ENCODE results near the gene DPYSL4. TPM values are rescaled to one million over a fixed set of nuclear protein-coding genes. Genes with fewer than 3 reads are reported as not detected.

DPYSL4 gene
- total and polyA plus RNA-seq, 3 experiments from 2014 or later = 3.2 to 3.3 TPM; not detected in 1

DNA sequence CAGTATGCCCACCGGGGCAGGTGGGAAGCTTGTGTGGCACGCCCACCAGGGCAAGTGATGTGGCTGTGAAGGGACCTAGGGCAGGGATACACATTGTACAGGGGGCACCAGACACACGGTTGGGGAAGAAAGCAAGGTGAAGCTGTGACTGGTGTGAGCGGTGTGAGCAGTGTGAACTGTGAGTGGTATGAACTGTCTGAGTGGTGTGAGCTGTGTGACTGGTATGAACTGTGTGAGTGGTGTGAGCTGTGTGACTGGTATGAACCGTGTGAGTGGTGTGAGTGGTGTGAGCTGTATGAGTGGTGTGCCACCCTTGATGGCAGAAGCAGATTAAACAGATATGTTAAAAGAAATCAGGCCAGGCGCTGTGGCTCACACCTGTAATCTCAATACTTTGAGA is 48.1 kb downstream of the DPYSL4 start:
- H3K36me3 ChIP-seq (ENCODE audit: insufficient read depth, low read length) = no peaks in the 10 kb centered on the region
- H3K27me3 ChIP-seq (ENCODE audit: insufficient read depth, low read length, poor library complexity, severe bottlenecking) = no peaks in the 10 kb centered on the region
- H3K27ac Mint-ChIP-seq = no peak overlapping the region
- H3K27me3 Mint-ChIP-seq = peaks cover 0 to 3% of the 10 kb centered on the region in 2 donors
- H3K4me1 ChIP-seq (ENCODE audit: insufficient read depth, low read length) = peaks cover 6% of the 10 kb centered on the region
- ChIA-PET POLR2A (no interaction called here), CTCF (no interaction called here)
- H3K4me3 ChIP-seq (ENCODE audit: low read length) = no peak overlapping the region
- H3K9me3 Mint-ChIP-seq = no peaks in the 10 kb centered on the region
- no peak overlapping the region for H3K27ac ChIP-seq (ENCODE audit: low read depth, low read length)
- H3K36me3 Mint-ChIP-seq = peaks cover 0 to 4% (median 0%) of the 10 kb centered on the region in 3 donors
- no peak overlapping the region for H3K4me3 Mint-ChIP-seq
- no peak for DNase-seq
- H3K4me1 Mint-ChIP-seq = peaks cover 4 to 21% (median 17%) of the 10 kb centered on the region in 3 donors
- H3K9me3 ChIP-seq (ENCODE audit: low read length) = no peaks in the 10 kb centered on the region

DNA sequence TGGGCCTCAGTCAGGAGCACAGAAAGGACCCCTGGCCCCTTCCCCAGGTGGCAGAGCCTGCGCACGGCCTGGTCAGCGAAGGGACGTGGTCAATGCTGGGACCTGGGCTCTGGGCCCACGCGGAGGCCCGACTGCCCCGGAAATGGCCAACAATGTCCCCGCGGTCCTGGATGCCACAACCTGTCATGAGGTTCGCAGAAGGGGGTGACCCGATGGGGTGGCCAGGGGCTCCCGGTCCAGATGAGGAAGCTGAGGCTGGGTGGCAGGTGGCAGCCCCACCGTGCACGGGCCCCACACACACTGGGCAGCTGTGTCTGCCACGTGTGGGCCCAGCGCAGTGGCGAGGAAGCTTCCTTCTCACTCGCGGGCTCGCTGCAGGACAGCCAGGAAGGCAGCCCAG is 49.4 kb downstream of the DPYSL4 start:
- Histone ChIP-seq H3K9me3 (ENCODE audit: low read length) (no peaks in the 10 kb centered on the region), H3K27me3 (ENCODE audit: insufficient read depth, low read length, poor library complexity, severe bottlenecking) (no peaks in the 10 kb centered on the region), H3K36me3 (ENCODE audit: insufficient read depth, low read length) (no peaks in the 10 kb centered on the region), H3K27ac (ENCODE audit: low read depth, low read length) (no peak overlapping the region), H3K4me3 (ENCODE audit: low read length) (no peak overlapping the region), H3K4me1 (ENCODE audit: insufficient read depth, low read length) (peaks cover 6% of the 10 kb centered on the region)
- Mint-ChIP-seq H3K27me3 (peaks cover 0 to 3% of the 10 kb centered on the region in 2 donors), H3K4me1 (peaks cover 3 to 14% (median 13%) of the 10 kb centered on the region in 3 donors), H3K36me3 (peaks cover 0 to 4% (median 0%) of the 10 kb centered on the region in 3 donors), H3K27ac (no peak overlapping the region), H3K9me3 (no peaks in the 10 kb centered on the region), H3K4me3 (no peak overlapping the region)
- ChIA-PET POLR2A (no interaction called here), CTCF (no interaction called here)
- DNase-seq = no peak

DNA sequence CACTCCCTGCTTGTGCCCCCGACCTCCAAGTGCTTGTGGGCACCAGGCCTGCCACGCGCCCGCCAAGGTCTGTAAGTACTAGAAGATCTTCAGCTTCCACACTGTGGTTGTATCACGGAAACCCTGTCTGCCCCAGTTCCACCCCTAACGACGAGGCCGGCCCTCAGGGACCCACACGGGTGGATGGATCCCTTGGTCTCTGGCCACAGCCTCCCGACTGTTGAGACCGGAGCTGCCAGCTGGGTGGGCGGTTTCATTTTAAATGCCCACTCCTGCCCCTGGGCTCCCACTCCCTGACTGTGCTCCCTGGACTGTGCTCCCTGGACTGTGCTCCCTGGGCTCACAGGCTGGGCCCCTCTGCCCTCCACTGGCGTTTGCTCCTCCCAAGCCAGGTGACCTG is 50.1 kb downstream of the DPYSL4 start:
- Histone ChIP-seq H3K4me1 (ENCODE audit: insufficient read depth, low read length) (peaks cover 6% of the 10 kb centered on the region), H3K9me3 (ENCODE audit: low read length) (no peaks in the 10 kb centered on the region), H3K27ac (ENCODE audit: low read depth, low read length) (no peak overlapping the region), H3K27me3 (ENCODE audit: insufficient read depth, low read length, poor library complexity, severe bottlenecking) (no peaks in the 10 kb centered on the region), H3K36me3 (ENCODE audit: insufficient read depth, low read length) (no peaks in the 10 kb centered on the region), H3K4me3 (ENCODE audit: low read length) (no peak overlapping the region)
- DNase-seq = no peak
- Mint-ChIP-seq H3K4me3 (no peak overlapping the region), H3K4me1 (peaks cover 3 to 9% (median 9%) of the 10 kb centered on the region in 3 donors), H3K27ac (no peak overlapping the region), H3K36me3 (peaks cover 0 to 3% (median 0%) of the 10 kb centered on the region in 3 donors), H3K9me3 (no peaks in the 10 kb centered on the region), H3K27me3 (peaks cover 0 to 3% of the 10 kb centered on the region in 2 donors)
- ChIA-PET CTCF (no interaction called here), POLR2A (no interaction called here)

DNA sequence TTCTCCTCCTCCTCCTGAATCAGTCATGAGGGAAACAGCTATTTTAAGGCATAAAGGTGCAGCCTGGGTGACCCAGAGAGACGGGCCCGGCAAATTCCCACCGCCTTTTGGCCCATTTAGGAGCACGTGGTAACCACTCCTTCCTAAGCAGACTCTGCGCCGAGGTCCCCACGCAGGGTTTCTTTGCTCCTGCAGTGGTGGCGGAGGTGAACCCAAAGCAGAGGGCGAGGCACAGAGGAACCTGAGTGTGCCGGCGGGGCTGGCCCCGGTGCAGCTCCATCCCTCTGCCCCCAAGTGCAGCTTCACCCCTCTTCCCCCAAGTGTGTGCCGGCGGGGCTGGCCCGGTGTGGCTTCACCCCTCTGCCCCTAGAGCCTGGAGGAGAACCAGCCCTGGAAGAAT is 50.6 kb downstream of the DPYSL4 start:
- Histone ChIP-seq H3K36me3 (ENCODE audit: insufficient read depth, low read length) (no peaks in the 10 kb centered on the region), H3K4me1 (ENCODE audit: insufficient read depth, low read length) (peaks cover 6% of the 10 kb centered on the region), H3K27me3 (ENCODE audit: insufficient read depth, low read length, poor library complexity, severe bottlenecking) (no peaks in the 10 kb centered on the region), H3K27ac (ENCODE audit: low read depth, low read length) (no peak overlapping the region), H3K9me3 (ENCODE audit: low read length) (no peaks in the 10 kb centered on the region), H3K4me3 (ENCODE audit: low read length) (no peak overlapping the region)
- peaks cover 0 to 3% (median 0%) of the 10 kb centered on the region in 3 donors for H3K36me3 Mint-ChIP-seq
- peaks cover 0 to under 1% of the 10 kb centered on the region in 2 donors for H3K27me3 Mint-ChIP-seq
- peaks cover 0 to 4% (median 3%) of the 10 kb centered on the region in 3 donors for H3K4me1 Mint-ChIP-seq
- no peaks in the 10 kb centered on the region for H3K9me3 Mint-ChIP-seq
- ChIA-PET POLR2A (no interaction called here), CTCF (no interaction called here)
- no peak for DNase-seq
- no peak overlapping the region for H3K27ac Mint-ChIP-seq
- H3K4me3 Mint-ChIP-seq = no peak overlapping the region

DNA sequence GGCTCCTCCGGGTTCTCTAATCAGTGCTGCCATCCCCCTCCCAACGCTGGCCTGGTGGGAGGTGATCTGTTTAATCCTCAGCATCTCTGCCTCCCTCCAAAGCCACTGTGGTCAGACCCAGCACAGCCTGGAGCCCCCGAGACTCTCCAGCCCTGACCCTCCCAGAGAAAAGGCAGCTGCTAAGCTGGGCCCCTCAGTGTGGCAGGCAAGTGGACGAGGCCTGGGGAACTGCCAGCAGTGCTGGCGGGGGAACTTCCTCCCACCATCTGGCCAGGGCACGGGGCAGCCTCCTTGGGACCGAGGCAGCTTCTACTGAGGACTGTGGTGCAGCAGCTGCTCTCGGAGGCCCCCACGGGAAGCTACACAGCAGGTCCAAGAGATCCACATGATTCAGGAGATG is 51.1 kb downstream of the DPYSL4 start:
- H3K9me3 Mint-ChIP-seq = no peaks in the 10 kb centered on the region
- DNase-seq = no peak
- Histone ChIP-seq H3K4me1 (ENCODE audit: insufficient read depth, low read length) (peaks cover 2% of the 10 kb centered on the region), H3K27ac (ENCODE audit: low read depth, low read length) (no peak overlapping the region), H3K4me3 (ENCODE audit: low read length) (no peak overlapping the region), H3K9me3 (ENCODE audit: low read length) (no peaks in the 10 kb centered on the region), H3K27me3 (ENCODE audit: insufficient read depth, low read length, poor library complexity, severe bottlenecking) (no peaks in the 10 kb centered on the region), H3K36me3 (ENCODE audit: insufficient read depth, low read length) (no peaks in the 10 kb centered on the region)
- no peaks in the 10 kb centered on the region for H3K27me3 Mint-ChIP-seq
- peaks cover 0 to 3% (median 0%) of the 10 kb centered on the region in 3 donors for H3K36me3 Mint-ChIP-seq
- ChIA-PET POLR2A (no interaction called here), CTCF (no interaction called here)
- H3K4me3 Mint-ChIP-seq = no peak overlapping the region
- H3K4me1 Mint-ChIP-seq = peaks cover 0 to 3% (median 1%) of the 10 kb centered on the region in 3 donors
- no peak overlapping the region for H3K27ac Mint-ChIP-seq

DNA sequence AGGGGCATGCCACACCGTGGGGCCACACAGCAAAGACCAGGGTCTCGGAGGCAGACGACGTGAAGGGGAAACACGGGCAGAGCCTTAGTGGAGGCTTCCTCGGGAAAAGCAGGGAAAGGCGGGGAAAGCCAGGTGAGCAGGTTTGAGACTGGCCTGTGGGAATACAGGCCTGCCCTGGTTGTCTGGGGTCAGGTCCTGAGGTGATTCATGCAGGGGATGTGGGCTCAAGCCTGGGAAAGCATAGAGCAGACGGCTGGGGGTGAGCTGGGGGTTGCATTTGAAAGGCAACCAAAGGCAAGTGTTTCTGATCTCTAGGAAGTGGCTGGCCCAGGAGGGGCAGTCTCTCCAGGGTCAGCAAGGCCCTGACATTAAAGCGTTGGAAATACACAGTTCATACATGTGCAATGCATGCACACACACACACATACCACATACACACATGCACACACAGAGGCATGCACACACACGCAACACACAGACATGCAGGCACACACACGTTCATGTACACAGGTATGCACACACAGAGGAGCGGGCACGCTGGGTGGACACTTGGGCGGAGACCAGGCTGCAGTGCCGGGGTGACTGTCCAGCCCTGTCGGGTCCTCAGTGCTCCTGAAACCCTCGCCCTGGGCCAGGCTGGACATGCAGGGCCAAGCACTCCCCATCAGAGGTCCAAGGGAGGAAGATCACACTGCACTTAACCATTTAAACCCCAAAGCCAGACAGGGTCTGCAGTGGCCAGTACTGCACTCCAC is 51.8 kb downstream of the DPYSL4 start:
- DNase-seq = no peak
- peaks cover 0 to 3% (median 0%) of the 10 kb centered on the region in 3 donors for H3K4me1 Mint-ChIP-seq
- H3K36me3 Mint-ChIP-seq = peaks cover 0 to 3% (median 0%) of the 10 kb centered on the region in 3 donors
- Histone ChIP-seq H3K4me1 (ENCODE audit: insufficient read depth, low read length) (no peaks in the 10 kb centered on the region), H3K36me3 (ENCODE audit: insufficient read depth, low read length) (no peaks in the 10 kb centered on the region), H3K27ac (ENCODE audit: low read depth, low read length) (no peak overlapping the region), H3K9me3 (ENCODE audit: low read length) (no peaks in the 10 kb centered on the region), H3K4me3 (ENCODE audit: low read length) (no peak overlapping the region), H3K27me3 (ENCODE audit: insufficient read depth, low read length, poor library complexity, severe bottlenecking) (no peaks in the 10 kb centered on the region)
- no peak overlapping the region for H3K4me3 Mint-ChIP-seq
- no peaks in the 10 kb centered on the region for H3K9me3 Mint-ChIP-seq
- CTCF ChIA-PET = no interaction called here
- no peak overlapping the region for H3K27ac Mint-ChIP-seq
- POLR2A ChIA-PET = no interaction called here
- no peaks in the 10 kb centered on the region for H3K27me3 Mint-ChIP-seq

DNA sequence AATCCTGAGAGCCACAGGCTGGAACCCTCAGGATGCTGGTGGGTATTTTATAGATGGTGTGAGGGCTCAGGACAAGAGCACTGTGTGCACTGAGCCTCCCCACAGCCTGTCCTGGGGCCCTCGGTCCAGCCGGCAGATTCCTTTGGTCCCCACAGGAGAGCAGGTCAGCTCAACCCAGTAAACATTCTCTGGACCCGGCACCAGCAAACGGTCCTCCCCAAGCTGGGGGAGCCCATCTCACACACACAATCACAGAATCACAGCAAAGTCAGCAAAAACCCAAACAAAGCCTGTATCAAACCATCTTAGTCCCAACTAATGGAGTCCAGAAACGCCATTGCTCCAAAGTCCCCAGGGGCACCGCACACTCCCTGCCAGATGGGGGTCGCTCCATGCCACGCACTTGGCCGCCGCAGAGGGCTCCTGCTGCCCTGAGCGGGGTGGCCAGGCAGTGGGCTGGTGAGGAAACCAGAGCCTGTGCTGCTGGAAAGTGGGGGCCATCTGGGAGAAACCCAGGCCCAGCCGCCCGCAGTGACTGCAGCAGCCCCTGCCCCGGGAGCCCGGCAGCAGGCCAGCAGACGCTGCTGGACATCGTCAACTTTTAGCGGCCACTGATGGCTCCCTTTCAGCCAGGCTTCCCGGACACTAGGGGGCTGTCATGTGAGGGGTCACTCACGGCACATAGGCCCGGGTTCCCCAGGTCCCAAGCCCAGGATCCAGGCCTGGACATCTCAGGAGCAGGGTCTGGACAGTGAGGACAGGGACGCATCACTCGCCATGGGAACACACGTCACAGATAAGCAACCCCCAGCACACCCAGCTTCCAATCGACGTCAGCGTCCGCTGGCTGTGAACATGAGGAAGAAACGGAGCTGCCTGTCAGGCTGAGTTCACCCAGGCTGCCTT is 52.6 kb downstream of the DPYSL4 start:
- peaks cover 0 to 3% (median 0%) of the 10 kb centered on the region in 3 donors for H3K4me1 Mint-ChIP-seq
- peaks cover 0 to 3% (median 0%) of the 10 kb centered on the region in 3 donors for H3K36me3 Mint-ChIP-seq
- H3K27me3 Mint-ChIP-seq = no peaks in the 10 kb centered on the region
- no peak for DNase-seq
- no peaks in the 10 kb centered on the region for H3K9me3 ChIP-seq (ENCODE audit: low read length)
- H3K36me3 ChIP-seq (ENCODE audit: insufficient read depth, low read length) = no peaks in the 10 kb centered on the region
- no peak overlapping the region for H3K4me3 ChIP-seq (ENCODE audit: low read length)
- H3K27ac Mint-ChIP-seq = no peak overlapping the region
- ChIA-PET POLR2A (no interaction called here), CTCF (no interaction called here)
- H3K4me1 ChIP-seq (ENCODE audit: insufficient read depth, low read length) = no peaks in the 10 kb centered on the region
- H3K27ac ChIP-seq (ENCODE audit: low read depth, low read length) = no peak overlapping the region
- H3K4me3 Mint-ChIP-seq = no peak overlapping the region
- H3K9me3 Mint-ChIP-seq = no peaks in the 10 kb centered on the region
- H3K27me3 ChIP-seq (ENCODE audit: insufficient read depth, low read length, poor library complexity, severe bottlenecking) = no peaks in the 10 kb centered on the region

DNA sequence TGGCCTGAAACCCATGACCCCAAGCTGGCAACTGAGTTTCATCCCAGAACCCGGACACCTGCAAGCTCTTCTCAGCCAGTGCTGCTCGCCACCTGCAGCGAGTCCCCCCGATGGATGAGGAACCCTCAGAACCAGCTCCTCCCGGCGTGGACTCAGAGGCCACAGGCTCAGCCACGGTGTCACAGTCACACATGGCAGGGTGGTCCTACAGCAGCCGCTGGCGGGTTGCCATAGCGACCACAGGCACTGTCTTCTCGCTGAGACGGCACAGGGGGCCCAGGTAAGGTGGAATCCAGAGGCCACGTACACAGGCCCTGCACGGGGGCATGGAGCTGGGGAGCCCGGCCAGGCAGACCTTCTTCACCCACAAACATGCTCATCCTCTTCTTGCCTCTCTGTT is 53.4 kb downstream of the DPYSL4 start:
- H3K4me1 ChIP-seq (ENCODE audit: insufficient read depth, low read length) = no peaks in the 10 kb centered on the region
- H3K9me3 Mint-ChIP-seq = no peaks in the 10 kb centered on the region
- no peak for DNase-seq
- no peak overlapping the region for H3K4me3 ChIP-seq (ENCODE audit: low read length)
- no peak overlapping the region for H3K27ac ChIP-seq (ENCODE audit: low read depth, low read length)
- peaks cover 0 to 3% (median 0%) of the 10 kb centered on the region in 3 donors for H3K36me3 Mint-ChIP-seq
- H3K27me3 Mint-ChIP-seq = no peaks in the 10 kb centered on the region
- ChIA-PET POLR2A (no interaction called here), CTCF (no interaction called here)
- H3K9me3 ChIP-seq (ENCODE audit: low read length) = no peaks in the 10 kb centered on the region
- no peak overlapping the region for H3K4me3 Mint-ChIP-seq
- no peak overlapping the region for H3K27ac Mint-ChIP-seq
- H3K27me3 ChIP-seq (ENCODE audit: insufficient read depth, low read length, poor library complexity, severe bottlenecking) = no peaks in the 10 kb centered on the region
- H3K4me1 Mint-ChIP-seq = peaks cover 0 to 3% (median 0%) of the 10 kb centered on the region in 3 donors
- no peaks in the 10 kb centered on the region for H3K36me3 ChIP-seq (ENCODE audit: insufficient read depth, low read length)
